HG02973 (cell line): ENCODE results near the gene ESPN.

Experiments
- ATAC-seq: cut with Tn5 transposase; IDR thresholded peaks from one replicate; pipeline ENCODE4 v1.9.1; 2021; ENCODE audit warnings: moderate library complexity; ENCODE audit not compliant: unreplicated experiment

The ESPN gene

GRCh38 chr1:6508816-6509189 is 84.2 kb downstream of the ESPN start:
- ATAC-seq = no peak

- no peak for ATAC-seq
These were observed 84.8 kb downstream of the ESPN start for GRCh38 chr1:6509220-6509918.

- ATAC-seq = no peak
These were observed 85.3 kb downstream of the ESPN start for GRCh38 chr1:6509919-6510291.

GRCh38 chr1:6510493-6510892 is 85.9 kb downstream of the ESPN start:
- no peak for ATAC-seq
